GM21619 (cell line): ENCODE results near the gene HORMAD2.

ENCODE experiments used
- ATAC-seq: cut with Tn5 transposase; IDR thresholded peaks from one replicate; pipeline ENCODE4 v1.9.1; 2021; ENCODE audit not compliant: unreplicated experiment

Gene HORMAD2

GRCh38 chr22:30222321-30222720 is 142.1 kb downstream of the HORMAD2 start:
- ATAC-seq, result no peak

- no peak for ATAC-seq
These were observed 143.0 kb downstream of the HORMAD2 start for GRCh38 chr22:30223303-30223702.

- no peak for ATAC-seq
These were observed 144.0 kb downstream of the HORMAD2 start for GRCh38 chr22:30224161-30224857.

- no peak for ATAC-seq
These were observed 145.1 kb downstream of the HORMAD2 start for GRCh38 chr22:30225220-30225927.

- no peak for ATAC-seq
These were observed 146.0 kb downstream of the HORMAD2 start for GRCh38 chr22:30226192-30226832.
